ENCODE measurements around the gene DDHD1. TPM values are rescaled to one million over a fixed set of nuclear protein-coding genes. Genes with fewer than 3 reads are reported as not detected.
"Not testable (repeated sequence)": the region's sequence is repeated elsewhere in the genome, so short reads cannot be mapped to it uniquely, and the experiment has no call there.

Gene DDHD1
- total RNA-seq, 4 donors from 2014 or later, result 5.3 to 42.1 (median 12.6) TPM

GRCh38 chr14:53108292-53109104, 44.6 kb downstream of the DDHD1 start:
- Histone ChIP-seq H3K27ac (peak overlapping the region; percentile 10 to 73 (median 41)), H3K36me3 (no peaks in the 10 kb centered on the region), H3K4me3 (peak overlapping the region; percentile 6 to 25 (median 24)), H3K9me3 (no peaks in the 10 kb centered on the region), H3K4me1 (peaks cover 0 to 7% (median 0%) of the 10 kb centered on the region in 4 donors), H3K27me3 (no peaks in the 10 kb centered on the region)
- TF ChIP-seq CTCF (IDR thresholded peaks at IDR 0.05), result no peak
- no peak for TF ChIP-seq POLR2A (IDR thresholded peaks at IDR 0.05)
- no peak for DNase-seq

- H3K36me3 ChIP-seq, result no peaks in the 10 kb centered on the region
- H3K9me3 ChIP-seq, result no peaks in the 10 kb centered on the region
- H3K4me1 ChIP-seq, result peaks cover 0 to 7% (median 0%) of the 10 kb centered on the region in 4 donors
- no peak for DNase-seq
- no peak overlapping the region for H3K27ac ChIP-seq
- H3K4me3 ChIP-seq, result no peak overlapping the region
- H3K27me3 ChIP-seq, result no peaks in the 10 kb centered on the region
- TF ChIP-seq CTCF (IDR thresholded peaks at IDR 0.05) (no peak), POLR2A (IDR thresholded peaks at IDR 0.05) (no peak)
These were observed 46.4 kb downstream of the DDHD1 start for GRCh38 chr14:53106768-53107167.

- Histone ChIP-seq H3K4me3 (no peak overlapping the region), H3K27ac (no peak overlapping the region), H3K36me3 (no peaks in the 10 kb centered on the region), H3K9me3 (no peaks in the 10 kb centered on the region), H3K27me3 (no peaks in the 10 kb centered on the region), H3K4me1 (peaks cover 0 to 7% (median 0%) of the 10 kb centered on the region in 4 donors)
- DNase-seq, result no peak
- TF ChIP-seq CTCF (IDR thresholded peaks at IDR 0.05), result no peak
- no peak for TF ChIP-seq POLR2A (IDR thresholded peaks at IDR 0.05)
These were observed 49.3 kb downstream of the DDHD1 start for GRCh38 chr14:53103636-53104340.

GRCh38 chr14:53093206-53093605, 59.9 kb downstream of the DDHD1 start:
- no peak for DNase-seq
- Histone ChIP-seq H3K9me3 (peaks cover 0 to 3% (median 0%) of the 10 kb centered on the region in 4 donors), H3K27ac (no peak overlapping the region), H3K4me3 (no peak overlapping the region), H3K4me1 (no peaks in the 10 kb centered on the region), H3K27me3 (no peaks in the 10 kb centered on the region), H3K36me3 (no peaks in the 10 kb centered on the region)
- TF ChIP-seq CTCF (IDR thresholded peaks at IDR 0.05), result no peak
- TF ChIP-seq POLR2A (IDR thresholded peaks at IDR 0.05), result no peak

GRCh38 chr14:53090853-53091252, 62.3 kb downstream of the DDHD1 start:
- H3K9me3 ChIP-seq, result peaks cover 0 to 3% (median 0%) of the 10 kb centered on the region in 4 donors
- H3K4me1 ChIP-seq, result no peaks in the 10 kb centered on the region
- no peak overlapping the region for H3K27ac ChIP-seq
- DNase-seq, result no peak
- H3K36me3 ChIP-seq, result no peaks in the 10 kb centered on the region
- no peak overlapping the region for H3K4me3 ChIP-seq
- H3K27me3 ChIP-seq, result no peaks in the 10 kb centered on the region
- no peak for TF ChIP-seq POLR2A (IDR thresholded peaks at IDR 0.05)
- TF ChIP-seq CTCF (IDR thresholded peaks at IDR 0.05), result no peak

- not testable (repeated sequence) for H3K9me3 ChIP-seq, DNase-seq, H3K27ac ChIP-seq, H3K27me3 ChIP-seq, H3K4me3 ChIP-seq, H3K36me3 ChIP-seq, H3K4me1 ChIP-seq
These were observed 68.2 kb downstream of the DDHD1 start for GRCh38 chr14:53084954-53085353.

All from Peyer's patch (tissue), 4 donors.